Peyer's patch (tissue), 4 donors: Measurements from ENCODE around the gene DERL3.

Experiments
- CTCF ChIP-seq, 6 experiments: fragments of 450-650 bp in 4 of 6; fragments of 200-600 bp in 2 of 6; sonication (generic) in 1 of 6; IDR thresholded peaks; one replicate each; pipeline ENCODE4 v1.5.1; 2017 to 2019; ENCODE audit warnings: antibody characterized with exemption in 6 of 6, mild to moderate bottlenecking in 3 of 6, moderate library complexity in 1 of 6
- POLR2A ChIP-seq, 2 donors: fragments of 450-650 bp; IDR thresholded peaks; one replicate each; pipeline ENCODE4 v1.5.1; 2017; ENCODE audit warnings: antibody characterized with exemption in 2 of 2, mild to moderate bottlenecking in 2 of 2, moderate library complexity in 2 of 2

GRCh38 chr22:23877566-23877965, 38.8 kb upstream of the DERL3 start:
- TF ChIP-seq CTCF (IDR thresholded peaks at IDR 0.05) (no peak), POLR2A (IDR thresholded peaks at IDR 0.05) (no peak)
